PC-3 (cell line): Measurements from ENCODE around the gene DLGAP1. TPM values are rescaled to one million over a fixed set of nuclear protein-coding genes. Genes with fewer than 3 reads are reported as not detected.

Experiments
- ATAC-seq: fragments of 200-7000 bp; cut with Tn5 transposase; 2 replicates; pipeline ENCODE4 v1.9.1; 2020; ENCODE audit warnings: mild to moderate bottlenecking, moderate library complexity
- BruUV-seq: library from RNA; stranded (reverse); fragments of 400-500 nt; replicated peaks from 2 replicates; lab custom pipeline; 2021; lab: Mats Ljungman, UMichigan
- CTCF ChIA-PET: fragments of 300-600 bp; sonication (Branson Sonifier 250); formaldehyde crosslinking; loops from one replicate; lab custom pipeline; 2022; ENCODE audit warnings: antibody characterized with exemption; lab: Charles Lee
- POLR2A ChIA-PET: fragments of 300-600 bp; sonication (Branson Sonifier 250); formaldehyde crosslinking; loops from one replicate; lab custom pipeline; 2022; ENCODE audit warnings: antibody characterized with exemption; ENCODE audit not compliant: unreplicated experiment; lab: Charles Lee
- DNase-seq: peaks from one replicate; pipeline ENCODE4 v3.0.0-alpha.2; 2015
- H2AFZ ChIP-seq: fragments of 300-600 bp; sonication (generic); 2 replicates; pipeline ENCODE4 v1.6.0; 2016; ENCODE audit warnings: antibody characterized with exemption, low read length
- H3F3A ChIP-seq: fragments of 300-600 bp; sonication (generic); one replicate; pipeline ENCODE4 v1.6.0; 2017; ENCODE audit warnings: antibody characterized with exemption, low read length, control low read depth, mild to moderate bottlenecking; ENCODE audit not compliant: unreplicated experiment
- H3K27ac ChIP-seq: fragments of 300-600 bp; sonication (generic); 2 replicates; pipeline ENCODE4 v1.5.1; 2016; ENCODE audit warnings: mild to moderate bottlenecking, low read length
- H3K27me3 ChIP-seq: fragments of 300-600 bp; sonication (generic); 2 replicates; pipeline ENCODE4 v1.6.1; 2016; ENCODE audit warnings: low read length, mixed read lengths
- H3K36me3 ChIP-seq: fragments of 300-600 bp; sonication (generic); 2 replicates; pipeline ENCODE4 v1.6.1; 2016; ENCODE audit warnings: low read depth, mixed run types, low read length, mixed read lengths
- H3K4me1 ChIP-seq: fragments of 300-600 bp; sonication (generic); 2 replicates; pipeline ENCODE4 v1.5.1; 2016; ENCODE audit warnings: low read length; ENCODE audit not compliant: insufficient read depth
- H3K4me2 ChIP-seq: fragments of 300-600 bp; sonication (generic); 2 replicates; pipeline ENCODE4 v1.6.0; 2016; ENCODE audit warnings: low read length
- H3K4me3 ChIP-seq: fragments of 300-600 bp; sonication (generic); 2 replicates; pipeline ENCODE4 v1.5.1; 2016; ENCODE audit warnings: mild to moderate bottlenecking, low read length, mixed read lengths
- H3K79me2 ChIP-seq: fragments of 300-600 bp; sonication (generic); 2 replicates; pipeline ENCODE4 v1.6.1; 2017; ENCODE audit warnings: low read length, mixed read lengths
- H3K9ac ChIP-seq: fragments of 300-600 bp; sonication (generic); 2 replicates; pipeline ENCODE4 v1.6.0; 2016; ENCODE audit warnings: mild to moderate bottlenecking, low read length
- H3K9me2 ChIP-seq: fragments of 300-600 bp; sonication (generic); replicated peaks from 2 replicates; pipeline ENCODE4 v1.6.1; 2016; ENCODE audit warnings: mixed run types, low read length, mixed read lengths
- H3K9me3 ChIP-seq: fragments of 300-600 bp; sonication (generic); 2 replicates; pipeline ENCODE4 v1.6.1; 2016; ENCODE audit warnings: low read length, mixed read lengths
- H4K20me1 ChIP-seq: fragments of 300-600 bp; sonication (generic); 2 replicates; pipeline ENCODE4 v1.6.1; 2016; ENCODE audit warnings: low read length, mixed read lengths
- EZH2 ChIP-seq: fragments of 300-600 bp; sonication (generic); IDR thresholded peaks from one replicate; pipeline ENCODE4 v1.6.1; 2017; ENCODE audit warnings: antibody characterized with exemption, mild to moderate bottlenecking, low read length; ENCODE audit not compliant: unreplicated experiment
- EZH2phosphoT487 ChIP-seq: fragments of 300-600 bp; sonication (generic); IDR thresholded peaks from 2 replicates; pipeline ENCODE4 v1.6.1; 2018; ENCODE audit warnings: mild to moderate bottlenecking, antibody characterized with exemption, low read length, borderline replicate concordance
- intact Hi-C: fragments of 100-400 bp; cut with micrococcal nuclease; formaldehyde crosslinking; loops from 2 replicates; pipeline ENCODE4 v1.9.0; 2023
- total RNA-seq: library from RNA; depleted of rRNA; stranded (reverse); fragments of >200 nt; gene quantifications from 2 replicates; pipeline ENCODE4 v1.2.3, GENCODE V29; 2014
- TF ChIP-seq, protein P1 (sequence below): fragments of 300-600 bp; sonication (generic); conservative IDR thresholded peaks from 2 replicates; pipeline ENCODE4 v1.5.1; 2017; ENCODE audit warnings: antibody characterized with exemption, low read depth, mild to moderate bottlenecking, low read length

The DLGAP1 gene
- total RNA-seq, 1 experiment from 2014 or later, result not detected

DNA sequence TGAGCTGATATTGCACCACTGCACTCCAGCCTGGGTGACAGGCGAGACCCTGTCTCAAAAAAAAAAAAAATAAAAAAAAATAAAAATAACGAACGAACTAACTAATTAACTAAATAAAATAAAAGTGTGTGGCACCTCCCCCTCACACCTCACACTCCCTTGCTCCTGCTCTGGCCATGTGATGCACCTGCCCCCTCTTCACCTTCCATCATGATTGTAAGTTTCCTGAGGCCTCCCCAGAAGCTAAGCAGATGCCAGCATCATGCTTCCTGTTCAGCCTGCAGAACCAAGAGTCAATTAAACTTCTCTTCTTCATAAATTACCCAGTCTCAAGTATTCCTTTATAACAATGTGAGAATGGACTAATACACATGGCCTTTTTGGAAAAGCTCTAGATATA, 773.0 kb downstream of the DLGAP1 start:
- Histone ChIP-seq H3F3A (no peaks in the 10 kb centered on the region), H2AFZ (no peak overlapping the region), H4K20me1 (no peaks in the 10 kb centered on the region), H3K9ac (no peak overlapping the region), H3K4me2 (no peak overlapping the region), H3K4me1 (peaks cover 9% of the 10 kb centered on the region; the same call in 1 of the 2 replicates), H3K27me3 (no peaks in the 10 kb centered on the region), H3K79me2 (no peaks in the 10 kb centered on the region), H3K9me3 (no peaks in the 10 kb centered on the region), H3K9me2 (no peaks in the 10 kb centered on the region), H3K4me3 (no peak overlapping the region), H3K27ac (no peak overlapping the region), H3K36me3 (no peaks in the 10 kb centered on the region)
- POLR2A ChIA-PET, result no interaction called here
- ATAC-seq, result no peak
- intact Hi-C loops, result no loop called here
- TF ChIP-seq EZH2, result no peak
- TF ChIP-seq EZH2phosphoT487, result no peak
- TF ChIP-seq, protein P1, sequence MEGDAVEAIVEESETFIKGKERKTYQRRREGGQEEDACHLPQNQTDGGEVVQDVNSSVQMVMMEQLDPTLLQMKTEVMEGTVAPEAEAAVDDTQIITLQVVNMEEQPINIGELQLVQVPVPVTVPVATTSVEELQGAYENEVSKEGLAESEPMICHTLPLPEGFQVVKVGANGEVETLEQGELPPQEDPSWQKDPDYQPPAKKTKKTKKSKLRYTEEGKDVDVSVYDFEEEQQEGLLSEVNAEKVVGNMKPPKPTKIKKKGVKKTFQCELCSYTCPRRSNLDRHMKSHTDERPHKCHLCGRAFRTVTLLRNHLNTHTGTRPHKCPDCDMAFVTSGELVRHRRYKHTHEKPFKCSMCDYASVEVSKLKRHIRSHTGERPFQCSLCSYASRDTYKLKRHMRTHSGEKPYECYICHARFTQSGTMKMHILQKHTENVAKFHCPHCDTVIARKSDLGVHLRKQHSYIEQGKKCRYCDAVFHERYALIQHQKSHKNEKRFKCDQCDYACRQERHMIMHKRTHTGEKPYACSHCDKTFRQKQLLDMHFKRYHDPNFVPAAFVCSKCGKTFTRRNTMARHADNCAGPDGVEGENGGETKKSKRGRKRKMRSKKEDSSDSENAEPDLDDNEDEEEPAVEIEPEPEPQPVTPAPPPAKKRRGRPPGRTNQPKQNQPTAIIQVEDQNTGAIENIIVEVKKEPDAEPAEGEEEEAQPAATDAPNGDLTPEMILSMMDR, result no peak
- no TSS peak for BruUV-seq
- DNase-seq, result no peak
- CTCF ChIA-PET, result no interaction called here

DNA sequence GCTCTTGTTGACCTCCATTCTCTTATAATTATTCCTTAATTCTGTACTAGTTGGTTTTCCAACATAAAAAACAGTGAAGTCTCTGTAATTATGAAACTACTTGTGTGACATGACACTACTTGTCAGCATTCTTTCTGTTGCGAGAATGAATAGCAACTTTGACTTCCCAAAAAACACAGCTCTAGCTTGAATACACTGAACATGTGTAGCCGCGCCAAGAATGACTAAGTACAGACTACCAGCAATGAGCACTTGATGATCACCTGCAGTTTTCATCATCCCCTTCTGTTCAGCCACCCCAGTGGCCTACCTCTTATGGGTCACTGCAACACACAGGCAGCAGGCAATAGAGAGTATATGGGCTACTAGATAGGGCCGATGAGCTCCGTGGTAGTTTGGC, 775.9 kb downstream of the DLGAP1 start:
- ATAC-seq, result no peak
- H3K27me3 ChIP-seq, result no peaks in the 10 kb centered on the region
- no peak overlapping the region for H3K27ac ChIP-seq
- ChIA-PET POLR2A (no interaction called here), CTCF (interaction anchor here (0.6 kb wide), 1 partner anchor 24 kb away, joined by 3 read pairs; no protein-coding TSS in a partner anchor)
- no peaks in the 10 kb centered on the region for H3K79me2 ChIP-seq
- no peaks in the 10 kb centered on the region for H3F3A ChIP-seq
- no peak for TF ChIP-seq EZH2
- no peak for TF ChIP-seq EZH2phosphoT487
- TF ChIP-seq, protein P1, result no peak
- H3K4me2 ChIP-seq, result no peak overlapping the region
- intact Hi-C loops, result no loop called here
- no peaks in the 10 kb centered on the region for H4K20me1 ChIP-seq
- no peak for DNase-seq
- no peaks in the 10 kb centered on the region for H3K9me3 ChIP-seq
- peaks cover 13% of the 10 kb centered on the region for H3K4me1 ChIP-seq
- H3K4me3 ChIP-seq, result no peak overlapping the region
- BruUV-seq, result no TSS peak
- no peak overlapping the region for H2AFZ ChIP-seq
- H3K9me2 ChIP-seq, result no peaks in the 10 kb centered on the region
- H3K9ac ChIP-seq, result no peak overlapping the region
- no peaks in the 10 kb centered on the region for H3K36me3 ChIP-seq

DNA sequence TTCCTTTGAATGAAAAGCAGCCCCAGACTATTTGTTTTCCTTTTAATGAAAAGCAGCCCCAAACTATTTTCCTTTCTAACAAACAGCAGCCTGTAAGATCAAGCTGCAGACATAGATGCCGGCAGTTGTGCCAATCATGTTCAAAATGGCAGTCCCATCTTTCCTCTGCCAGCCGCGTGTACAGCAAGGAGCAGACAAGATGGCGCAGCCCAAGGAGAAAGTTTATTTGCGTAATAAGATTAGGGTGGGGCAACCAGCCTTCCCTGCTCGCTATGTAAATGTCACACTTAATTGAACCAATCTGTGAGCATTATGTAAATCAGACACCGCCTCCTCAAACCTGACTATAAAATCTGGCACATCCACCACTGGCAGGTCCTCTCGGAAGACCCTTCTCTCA, 779.1 kb downstream of the DLGAP1 start:
- BruUV-seq, result no TSS peak
- H3K27ac ChIP-seq, result no peak overlapping the region
- no peak for DNase-seq

More for the DNA sequence above, 779.1 kb downstream of the DLGAP1 start:
- Histone ChIP-seq H3K79me2 (no peaks in the 10 kb centered on the region), H3K9me3 (no peaks in the 10 kb centered on the region), H3K36me3 (no peaks in the 10 kb centered on the region), H3K27me3 (no peaks in the 10 kb centered on the region), H2AFZ (no peak overlapping the region), H3K4me1 (peaks cover 4% of the 10 kb centered on the region), H3F3A (no peaks in the 10 kb centered on the region), H3K4me2 (no peak overlapping the region), H3K9ac (no peak overlapping the region), H3K9me2 (no peaks in the 10 kb centered on the region), H4K20me1 (no peaks in the 10 kb centered on the region), H3K4me3 (no peak overlapping the region)
- no peak for ATAC-seq
- TF ChIP-seq, protein P1, result no peak
- TF ChIP-seq EZH2phosphoT487, result no peak
- ChIA-PET CTCF (no interaction called here), POLR2A (interaction anchor here (0.7 kb wide), 1 partner anchor 308 kb away, joined by 3 read pairs; no protein-coding TSS in a partner anchor)
- intact Hi-C loops, result no loop called here
